GM18519 (cell line): Measurements from ENCODE around the gene ELMO2.

Experiments
- ATAC-seq: cut with Tn5 transposase; IDR thresholded peaks from one replicate; pipeline ENCODE4 v1.9.1; 2021; ENCODE audit warnings: mild to moderate bottlenecking, moderate library complexity; ENCODE audit not compliant: unreplicated experiment, low FRiP score

The ELMO2 gene

DNA sequence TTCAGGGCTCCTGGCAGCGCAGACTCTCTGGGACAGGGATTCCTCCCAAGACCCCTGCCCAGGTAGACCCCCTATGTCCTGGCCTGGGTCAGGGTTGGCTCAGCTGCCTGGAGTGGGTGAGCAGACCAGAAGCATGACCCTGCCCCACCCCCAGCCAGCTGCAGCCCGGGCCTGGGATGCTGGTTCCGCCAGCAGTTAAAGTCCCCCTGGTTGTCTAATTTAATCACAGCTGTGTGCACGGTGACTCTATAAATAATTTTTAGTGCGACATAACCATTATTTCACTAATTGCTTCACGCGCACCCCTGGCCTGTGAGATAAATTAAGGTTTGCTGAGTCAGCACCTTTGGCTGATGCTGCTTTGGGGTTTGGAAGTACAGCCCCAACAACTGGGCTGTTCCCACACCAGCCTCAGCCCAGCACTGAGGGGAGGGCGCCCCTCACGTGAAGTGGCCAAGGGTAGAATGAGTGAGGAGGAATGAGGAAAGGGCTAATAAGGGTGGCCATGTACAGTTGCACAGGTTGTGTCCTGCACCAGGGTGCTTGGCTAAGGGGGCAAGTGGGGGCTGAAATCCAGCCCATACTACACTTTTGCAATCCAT is 72.0 kb downstream of the ELMO2 start:
- ATAC-seq, result no peak

DNA sequence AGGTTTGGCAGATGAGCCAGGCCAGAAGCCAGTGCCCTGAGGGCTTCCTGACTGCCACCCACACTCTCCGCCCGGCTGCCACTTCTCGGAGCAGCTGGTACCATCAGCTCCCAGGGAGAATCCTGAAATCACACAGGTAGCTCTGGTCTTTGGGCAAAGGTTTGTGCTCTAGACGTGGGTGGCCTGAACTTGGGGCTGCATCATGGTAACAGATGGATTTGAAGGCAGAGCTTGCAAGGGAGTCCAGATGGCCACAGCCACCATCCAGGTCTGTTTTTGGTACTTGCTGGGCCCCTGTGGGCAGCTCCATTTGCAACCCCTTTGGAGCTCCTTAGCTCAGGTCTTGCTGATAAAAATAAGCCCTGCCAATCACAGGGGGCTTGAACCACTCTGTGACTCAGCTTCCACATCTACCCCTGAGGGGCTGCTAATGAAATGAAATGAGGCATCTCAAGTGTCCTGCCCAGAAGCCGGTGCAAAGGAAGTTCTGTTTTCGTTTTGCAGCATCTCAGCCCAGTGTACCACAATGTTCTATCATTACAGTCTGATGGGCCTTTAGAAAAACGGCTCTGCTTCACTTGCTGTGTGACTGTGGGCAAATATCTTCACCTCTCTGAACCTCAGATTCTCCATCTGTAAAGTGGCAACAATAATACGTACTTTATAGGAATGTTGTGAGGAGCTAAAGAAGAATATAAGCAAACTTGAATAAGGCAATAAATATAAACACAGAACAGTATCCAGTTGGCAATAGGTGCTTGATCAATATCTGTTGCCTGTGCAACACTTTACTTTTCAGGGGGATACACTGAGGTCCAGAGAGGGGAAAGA is 73.0 kb downstream of the ELMO2 start:
- ATAC-seq, result no peak

DNA sequence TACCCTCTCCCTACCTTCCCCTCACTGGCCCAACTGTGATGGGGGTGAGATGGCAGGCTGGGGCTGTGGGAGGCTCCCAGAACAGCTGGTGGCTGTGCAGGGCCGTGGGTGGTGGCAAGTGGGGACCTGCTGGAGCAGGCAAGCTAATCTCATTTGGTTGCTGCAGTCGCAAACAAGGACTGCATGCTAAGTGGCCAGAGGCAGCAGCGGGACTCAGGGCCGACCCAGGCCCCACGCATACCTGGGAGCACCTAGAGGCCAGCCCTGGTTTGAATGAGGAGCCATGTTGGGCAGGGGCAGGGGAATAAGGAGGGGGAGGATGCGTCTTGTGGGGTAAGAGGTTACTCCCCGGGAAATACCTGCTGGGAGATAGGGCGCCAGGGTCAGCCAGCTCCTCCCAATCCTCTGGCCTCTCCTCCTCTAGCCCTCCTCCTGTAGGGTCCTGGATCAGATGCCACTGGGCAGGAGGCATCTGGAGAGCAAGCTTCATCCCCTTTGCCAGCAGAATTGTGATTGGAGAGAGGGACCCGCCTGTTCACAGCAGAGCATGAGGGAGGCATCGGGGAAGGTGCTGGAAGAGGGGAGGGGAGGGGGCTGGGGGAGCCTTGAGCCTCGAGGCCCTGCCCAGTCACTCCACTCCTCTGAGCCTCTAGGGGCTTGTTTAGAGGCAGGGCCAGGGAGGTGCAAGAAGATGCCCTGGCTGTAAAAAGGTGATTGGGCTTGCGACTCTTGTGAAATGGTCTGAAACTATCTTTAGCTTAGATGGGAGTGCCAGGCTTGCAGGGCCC is 73.8 kb downstream of the ELMO2 start:
- no peak for ATAC-seq

GRCh38 chr20:46331611-46332361 is 74.6 kb downstream of the ELMO2 start:
- no peak for ATAC-seq

DNA sequence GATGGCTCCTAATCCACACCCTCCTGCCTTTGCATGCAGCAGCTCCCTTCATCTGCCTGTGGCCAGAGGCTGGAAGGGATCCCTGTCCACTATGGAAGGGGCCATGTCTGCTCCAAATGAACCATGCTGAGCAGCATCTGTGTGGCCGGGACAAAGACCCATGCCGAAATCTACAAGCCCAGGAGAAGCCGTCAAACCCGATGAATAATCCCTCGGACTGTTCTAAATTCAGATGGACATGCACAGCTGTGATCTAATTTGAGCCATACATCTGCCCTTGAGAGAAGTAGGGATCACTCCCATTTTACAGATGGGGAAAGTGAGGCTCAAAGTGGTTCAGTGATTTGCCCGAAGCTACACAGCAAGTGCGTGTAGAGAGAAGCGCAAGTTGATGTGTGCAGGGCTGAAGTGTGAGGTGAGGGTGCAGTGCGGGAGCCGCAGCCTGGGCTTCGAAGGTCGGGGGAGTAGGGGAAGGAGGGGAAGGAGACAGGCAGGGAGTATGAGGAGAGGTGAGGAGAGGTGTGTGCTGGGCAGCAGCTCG is 75.5 kb downstream of the ELMO2 start:
- no peak for ATAC-seq

- no peak for ATAC-seq
Observed at GRCh38 chr20:46330072-46330763, 76.2 kb downstream of the ELMO2 start.

DNA sequence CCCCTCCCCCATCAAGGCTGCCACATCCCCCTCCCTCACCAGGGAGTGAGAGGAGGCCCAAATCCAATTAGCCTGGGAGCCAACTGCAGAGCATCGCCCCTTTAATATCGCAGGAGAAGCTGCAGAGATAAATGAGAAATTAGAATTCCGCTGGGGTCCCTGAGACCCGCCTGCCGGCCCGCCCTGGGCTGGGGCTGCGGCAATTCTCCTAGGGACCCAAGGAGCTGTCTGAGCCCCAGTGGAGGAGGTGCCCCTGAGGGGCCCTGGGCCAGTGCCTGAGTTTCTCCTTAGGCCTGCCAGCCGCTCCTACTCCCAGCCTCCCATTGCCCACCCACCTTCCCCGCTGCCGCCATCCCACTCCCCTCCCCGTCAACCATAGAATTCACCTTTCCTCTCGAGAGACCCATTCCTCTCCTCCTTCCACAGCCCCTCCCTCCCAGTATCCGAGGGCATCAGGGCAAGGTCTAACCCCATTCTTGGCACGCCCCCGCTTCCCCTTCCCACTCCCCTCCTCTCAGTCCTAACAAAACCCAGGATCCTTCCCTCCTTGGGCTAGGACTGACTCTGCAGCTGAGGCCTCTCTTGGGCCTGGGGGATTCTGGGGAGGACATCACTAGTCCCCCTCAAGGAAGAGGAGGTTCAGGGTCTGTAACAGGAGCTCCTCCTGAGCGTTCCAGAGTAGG is 78.1 kb downstream of the ELMO2 start:
- ATAC-seq, result no peak

GRCh38 chr20:46327557-46327956 is 78.9 kb downstream of the ELMO2 start:
- no peak for ATAC-seq

- no peak for ATAC-seq
Observed at GRCh38 chr20:46325789-46326188, 80.6 kb downstream of the ELMO2 start.

DNA sequence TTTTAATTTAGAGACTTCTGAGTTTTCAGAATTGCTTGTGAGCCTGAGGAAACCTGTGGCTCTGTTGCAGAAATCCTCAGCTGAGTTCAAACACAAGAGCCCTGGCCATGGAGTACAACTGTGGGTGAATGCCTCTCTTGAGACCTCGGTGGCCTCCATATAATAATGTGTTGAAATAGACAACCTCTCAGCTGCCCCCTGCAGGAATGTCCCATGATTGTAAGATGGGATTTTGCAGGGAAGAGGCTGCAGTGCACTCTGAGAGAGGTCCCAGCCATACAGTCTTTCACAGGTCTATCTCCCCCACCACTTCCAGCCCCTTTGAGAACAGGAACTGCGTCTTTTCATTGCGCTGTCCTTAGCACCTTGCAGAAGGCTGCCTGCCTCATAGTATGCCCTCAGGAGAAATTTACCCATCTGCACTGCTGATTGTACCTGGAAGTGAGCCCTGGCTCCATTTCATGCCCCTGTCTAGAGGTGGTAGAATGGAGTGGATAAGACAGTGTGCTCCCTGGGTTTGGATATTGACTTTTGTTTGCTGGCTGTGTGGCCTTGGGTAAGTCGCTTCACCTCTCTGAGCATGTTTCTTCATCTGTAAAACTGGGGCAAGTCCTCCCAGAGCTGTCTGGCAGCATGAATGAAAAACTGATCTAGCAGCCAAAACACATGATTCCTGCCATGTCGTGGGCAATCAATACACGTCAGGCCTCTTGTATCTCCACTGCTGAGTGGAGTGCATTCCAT is 81.3 kb downstream of the ELMO2 start:
- ATAC-seq, result no peak

DNA sequence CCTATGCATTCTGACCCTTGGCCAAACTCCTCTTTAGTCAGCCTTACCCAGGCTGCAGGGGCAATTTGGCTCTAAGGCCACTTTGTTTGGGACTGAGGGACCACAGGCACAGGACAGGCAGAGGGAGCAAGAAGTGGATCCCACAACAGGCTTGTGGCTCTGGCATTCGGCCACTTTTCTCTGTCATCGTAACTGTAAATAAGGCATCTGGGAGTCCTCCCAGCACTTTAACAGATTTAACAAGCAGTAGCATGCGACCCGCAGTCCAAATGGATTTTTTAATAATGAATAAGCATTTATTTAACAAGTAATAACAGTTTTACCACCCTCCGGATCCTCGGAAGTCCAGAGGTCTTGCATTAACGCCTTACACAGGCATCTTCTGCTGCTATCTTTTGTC is 82.0 kb downstream of the ELMO2 start:
- ATAC-seq, result no peak

- no peak for ATAC-seq
Observed at GRCh38 chr20:46323557-46323956, 82.9 kb downstream of the ELMO2 start.

- no peak for ATAC-seq
Observed at GRCh38 chr20:46322641-46323040, 83.8 kb downstream of the ELMO2 start.

DNA sequence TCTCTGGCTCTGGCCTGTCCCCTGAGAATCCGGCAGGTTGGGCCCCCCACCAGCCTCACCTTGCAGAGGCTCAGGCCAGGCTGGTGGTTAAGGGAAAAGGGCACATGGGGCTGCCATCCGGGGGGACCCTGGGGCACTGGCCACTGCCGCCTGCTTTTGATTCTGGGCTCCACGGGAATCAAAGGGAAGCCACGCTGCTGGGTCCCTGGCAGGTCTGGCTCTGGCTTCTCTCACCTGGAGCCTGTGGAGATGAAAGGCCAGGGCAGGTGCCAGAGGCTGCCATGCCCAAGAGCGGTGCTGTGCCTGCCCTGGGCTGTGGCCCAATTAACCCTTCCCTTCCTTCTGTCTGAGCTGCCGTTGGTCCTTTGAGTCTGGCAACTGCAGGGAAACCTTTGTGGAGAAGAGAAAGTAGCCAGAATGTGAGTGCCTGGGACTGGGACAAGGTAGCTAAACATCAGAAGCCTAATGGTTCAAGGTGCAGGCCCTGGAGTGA is 88.7 kb downstream of the ELMO2 start:
- ATAC-seq, result no peak

GRCh38 chr20:46316984-46317684 is 89.3 kb downstream of the ELMO2 start:
- no peak for ATAC-seq
